B cell (primary cell): ENCODE results near the gene LDLRAD1. TPM values are rescaled to one million over a fixed set of nuclear protein-coding genes. Genes with fewer than 3 reads are reported as not detected.

Experiments
- ATAC-seq: fragments of 200-7000 bp; cut with Tn5 transposase; one replicate; pipeline ENCODE4 v1.10.0; 2021; ENCODE audit warnings: low read depth, mild to moderate bottlenecking, moderate number of reproducible peaks, moderate library complexity
- CTCF ChIA-PET: fragments of 350-600 bp; sonication (Branson Sonifier 250); formaldehyde crosslinking; loops from one replicate; lab custom pipeline; 2021; ENCODE audit warnings: antibody characterized with exemption, inconsistent platforms; lab: Charles Lee
- POLR2A ChIA-PET: fragments of 350-600 bp; sonication (Branson Sonifier 250); formaldehyde crosslinking; loops from one replicate; lab custom pipeline; 2021; ENCODE audit warnings: antibody characterized with exemption; lab: Charles Lee
- DNase-seq: peaks from one replicate; pipeline ENCODE4 v3.0.0; 2013
- H2AFZ ChIP-seq: 2 replicates; pipeline ENCODE4 v1.6.1; 2012; ENCODE audit warnings: mild to moderate bottlenecking, low read depth, low read length; ENCODE audit not compliant: insufficient read depth, poor library complexity, severe bottlenecking
- H3K27ac ChIP-seq, 2 donors: 1 replicate in 1 of 2; 2 replicates in 1 of 2; pipeline ENCODE4 v1.5.1; 2012 to 2013; ENCODE audit warnings: low read length in 2 of 2, mild to moderate bottlenecking in 2 of 2, moderate library complexity in 1 of 2
- H3K27me3 ChIP-seq, 4 experiments: fragments of 200-600 bp in 1 of 4; sonication (generic) in 1 of 4; replicated peaks in 1 of 4; 1 replicate in 2 of 4; 2 replicates in 2 of 4; pipeline versions ENCODE4 v1.6.1 to v1.7.0; 2013 to 2016; ENCODE audit warnings: low read length in 3 of 4, mild to moderate bottlenecking in 2 of 4, mixed read lengths in 1 of 4, moderate library complexity in 1 of 4; ENCODE audit not compliant: insufficient read depth in 4 of 4, control insufficient read depth in 3 of 4; ENCODE audit errors: control extremely low read depth in 1 of 4
- H3K36me3 ChIP-seq, 2 experiments: replicated peaks in 1 of 2; 1 replicate in 1 of 2; 2 replicates in 1 of 2; pipeline versions ENCODE4 v1.6.1 to v1.7.1; 2013; ENCODE audit warnings: low read length in 1 of 2; ENCODE audit not compliant: insufficient read depth in 2 of 2, control insufficient read depth in 1 of 2; ENCODE audit errors: control extremely low read depth in 1 of 2, extremely low read depth in 1 of 2
- H3K4me1 ChIP-seq, 2 donors: fragments of 200-600 bp in 1 of 2; sonication (generic) in 1 of 2; 1 replicate in 1 of 2; 2 replicates in 1 of 2; pipeline versions ENCODE4 v1.5.1 to v1.6.1; 2013 to 2017; ENCODE audit warnings: low read length in 2 of 2; ENCODE audit not compliant: control insufficient read depth in 2 of 2, insufficient read depth in 2 of 2
- H3K4me2 ChIP-seq: replicated peaks from 2 replicates; pipeline ENCODE3; 2012; ENCODE audit warnings: mild to moderate bottlenecking, low read depth, low read length; ENCODE audit not compliant: poor library complexity, severe bottlenecking
- H3K4me3 ChIP-seq, 5 experiments: fragments of 200-600 bp in 1 of 5; sonication (generic) in 1 of 5; 1 replicate in 3 of 5; 2 replicates in 2 of 5; pipeline versions ENCODE4 v1.5.1 to v1.7.0; 2011 to 2016; ENCODE audit warnings: low read length in 4 of 5, mild to moderate bottlenecking in 4 of 5, low read depth in 2 of 5, control low read depth in 1 of 5, moderate library complexity in 1 of 5; ENCODE audit not compliant: insufficient read depth in 1 of 5; ENCODE audit errors: control extremely low read depth in 1 of 5, extremely low read depth in 1 of 5
- H3K79me2 ChIP-seq: fragments of 200-600 bp; sonication (generic); one replicate; pipeline ENCODE4 v1.6.0; 2016; ENCODE audit warnings: low read length; ENCODE audit not compliant: control insufficient read depth, insufficient read depth
- H3K9ac ChIP-seq: fragments of 200-600 bp; sonication (generic); 2 replicates; pipeline ENCODE4 v1.6.1; 2017; ENCODE audit warnings: mild to moderate bottlenecking, low read length, moderate library complexity
- H3K9me3 ChIP-seq, 3 donors: one replicate each; pipeline versions ENCODE4 v1.6.1 to v1.7.1; 2013; ENCODE audit warnings: low read length in 2 of 3; ENCODE audit not compliant: control insufficient read depth in 2 of 3, insufficient read depth in 1 of 3; ENCODE audit errors: control extremely low read depth in 1 of 3
- H4K20me1 ChIP-seq: 2 replicates; pipeline ENCODE4 v1.6.0; 2012; ENCODE audit warnings: mild to moderate bottlenecking, low read length; ENCODE audit not compliant: insufficient read depth, control insufficient read depth, poor library complexity, severe bottlenecking
- H3K27ac Mint-ChIP-seq: one replicate; pipeline ENCODE4 v1.8.0; 2021; ENCODE audit warnings: mixed read lengths
- H3K27me3 Mint-ChIP-seq: one replicate; pipeline ENCODE4 v1.8.0; 2021; ENCODE audit warnings: mixed read lengths
- H3K4me1 Mint-ChIP-seq: one replicate; pipeline ENCODE4 v1.8.0; 2021; ENCODE audit warnings: mixed read lengths
- H3K4me3 Mint-ChIP-seq: one replicate; pipeline ENCODE4 v1.8.0; 2021; ENCODE audit warnings: mixed read lengths
- H3K9me3 Mint-ChIP-seq: one replicate; pipeline ENCODE4 v1.8.0; 2022; ENCODE audit warnings: mixed read lengths; ENCODE audit not compliant: insufficient read depth
- CTCF ChIP-seq: fragments of 200-600 bp; IDR thresholded peaks from one replicate; pipeline ENCODE4 v1.8.0; 2022; ENCODE audit warnings: antibody characterized with exemption, mild to moderate bottlenecking
- EZH2 ChIP-seq: IDR thresholded peaks from 2 replicates; pipeline ENCODE4 v1.6.1; 2012; ENCODE audit warnings: borderline replicate concordance, low read depth, mild to moderate bottlenecking, moderate library complexity, low read length; ENCODE audit not compliant: insufficient read depth, poor library complexity, severe bottlenecking
- WGBS: methylation state at CpG from one replicate; pipeline ENCODE4 v1.1.5; 2013; ENCODE audit warnings: missing lambda C conversion rate; ENCODE audit not compliant: insufficient coverage; 5-methylcytosine and 5-hydroxymethylcytosine counted together
- intact Hi-C: fragments of 100-400 bp; cut with micrococcal nuclease; formaldehyde crosslinking; loops from one replicate; pipeline ENCODE4 v1.10.0; 2022
- polyA plus RNA-seq: library from polyadenylated mRNA; depleted of rRNA; stranded (reverse); fragments of >200 nt; gene quantifications from 2 replicates; pipeline ENCODE4 v1.2.3, GENCODE V29; 2012
- total RNA-seq, 2 donors: library from RNA; stranded (reverse); fragments of 120-200 nt in 1 of 2; gene quantifications; 1 replicate in 1 of 2; 2 replicates in 1 of 2; pipeline versions ENCODE4 v1.2.3 to v1.2.4, GENCODE V29; 2013 to 2022

LDLRAD1 gene
- total and polyA plus RNA-seq, 2 donors (not counting 1 experiment from before 2014, with no cell fraction given), result not detected

- Histone ChIP-seq H3K36me3 (no peaks in the 10 kb centered on the region), H3K4me1 (no peaks in the 10 kb centered on the region), H3K4me2 (no peak overlapping the region), H3K79me2 (no peaks in the 10 kb centered on the region), H3K4me3 (no peak overlapping the region), H3K9me3 (no peaks in the 10 kb centered on the region), H3K27me3 (peaks cover 0 to 3% (median 0%) of the 10 kb centered on the region in 4 experiments), H2AFZ (no peak overlapping the region), H3K9ac (no peak overlapping the region), H3K27ac (no peak overlapping the region), H4K20me1 (no peaks in the 10 kb centered on the region)
- intact Hi-C loops, result no loop called here
- H3K9me3 Mint-ChIP-seq, result no peaks in the 10 kb centered on the region
- TF ChIP-seq CTCF (no peak), EZH2 (no peak)
- no peak overlapping the region for H3K4me3 Mint-ChIP-seq
- ChIA-PET CTCF (no interaction called here), POLR2A (no interaction called here)
- ATAC-seq (no peak), DNase-seq (no peak)
- no peaks in the 10 kb centered on the region for H3K4me1 Mint-ChIP-seq
- WGBS, result 85% methylated on average over 5 of the region's 5 CpGs
- no peak overlapping the region for H3K27ac Mint-ChIP-seq
- H3K27me3 Mint-ChIP-seq, result peaks cover 13% of the 10 kb centered on the region
Observed at GRCh38 chr1:54018635-54019034, 649 bp upstream of the LDLRAD1 start.

GRCh38 chr1:54016343-54017282 is 1.4 kb downstream of the LDLRAD1 start:
- Histone ChIP-seq H3K36me3 (no peaks in the 10 kb centered on the region), H3K27ac (no peak overlapping the region), H3K9ac (no peak overlapping the region), H3K4me3 (no peak overlapping the region), H3K4me1 (no peaks in the 10 kb centered on the region), H3K9me3 (no peaks in the 10 kb centered on the region), H3K27me3 (peaks cover 0 to 3% (median 0%) of the 10 kb centered on the region in 4 experiments), H4K20me1 (no peaks in the 10 kb centered on the region), H3K79me2 (no peaks in the 10 kb centered on the region), H3K4me2 (no peak overlapping the region), H2AFZ (no peak overlapping the region)
- Mint-ChIP-seq H3K4me3 (no peak overlapping the region), H3K27me3 (peaks cover 19% of the 10 kb centered on the region), H3K9me3 (no peaks in the 10 kb centered on the region), H3K4me1 (no peaks in the 10 kb centered on the region), H3K27ac (no peak overlapping the region)
- TF ChIP-seq EZH2 (no peak), CTCF (no peak)
- CTCF ChIA-PET, result no interaction called here
- intact Hi-C loops, result no loop called here
- ATAC-seq (no peak), DNase-seq (no peak)
- POLR2A ChIA-PET, result no interaction called here
- WGBS, result 78% methylated on average over 7 of the region's 8 CpGs
